ENCODE data around the gene GARS1. TPM values are rescaled to one million over a fixed set of nuclear protein-coding genes. Genes with fewer than 3 reads are reported as not detected.

Gene GARS1
- total and polyA plus RNA-seq, 9 donors = 35.0 to 253 (median 55.3) TPM

GRCh38 chr7:30604901-30605300 lies 10.2 kb downstream of the GARS1 start:
- no peaks in the 10 kb centered on the region for H3K27me3 ChIP-seq
- DNase-seq = no peak
- intact Hi-C loops (cut with DNase I) = no loop called here
- no peaks in the 10 kb centered on the region for H3K4me1 ChIP-seq (ENCODE audit: insufficient read depth)
- H3K9me3 ChIP-seq = no peaks in the 10 kb centered on the region
- H3K27ac ChIP-seq = no peak overlapping the region
- TF ChIP-seq CTCF (IDR thresholded peaks at IDR 0.05) = no peak
- TF ChIP-seq EP300 (IDR thresholded peaks at IDR 0.05) = no peak
- no peak overlapping the region for H3K4me3 ChIP-seq
- no peaks in the 10 kb centered on the region for H3K36me3 ChIP-seq
- WGBS, 3 donors = 77 to 82% (median 82%) methylated on average over 3 of the region's 3 CpGs

GRCh38 chr7:30605832-30606231 lies 11.2 kb downstream of the GARS1 start:
- no peaks in the 10 kb centered on the region for H3K36me3 ChIP-seq
- no peak overlapping the region for H3K27ac ChIP-seq
- TF ChIP-seq EP300 (IDR thresholded peaks at IDR 0.05) (no peak), POLR2A (IDR thresholded peaks at IDR 0.05) (no peak), CTCF (IDR thresholded peaks at IDR 0.05) (no peak)
- H3K27me3 ChIP-seq = no peaks in the 10 kb centered on the region
- no peaks in the 10 kb centered on the region for H3K9me3 ChIP-seq
- WGBS, 3 donors = 97 to 98% (median 98%) methylated on average over 3 of the region's 3 CpGs
- H3K4me3 ChIP-seq = no peak overlapping the region
- no peak for DNase-seq
- intact Hi-C loops (cut with DNase I) = no loop called here
- H3K4me1 ChIP-seq (ENCODE audit: insufficient read depth) = no peaks in the 10 kb centered on the region

- H3K27me3 ChIP-seq = no peaks in the 10 kb centered on the region
- H3K36me3 ChIP-seq = no peaks in the 10 kb centered on the region
- no peak for DNase-seq
- WGBS, 3 donors = 89 to 93% (median 91%) methylated on average over 6 of the region's 6 CpGs
- no peak overlapping the region for H3K27ac ChIP-seq
- H3K4me3 ChIP-seq = no peak overlapping the region
- no peaks in the 10 kb centered on the region for H3K4me1 ChIP-seq (ENCODE audit: insufficient read depth)
- intact Hi-C loops (cut with DNase I) = no loop called here
- H3K9me3 ChIP-seq = no peaks in the 10 kb centered on the region
- TF ChIP-seq CTCF (IDR thresholded peaks at IDR 0.05) (no peak), EP300 (IDR thresholded peaks at IDR 0.05) (no peak), POLR2A (IDR thresholded peaks at IDR 0.05) (no peak)
These were observed 18.1 kb downstream of the GARS1 start for GRCh38 chr7:30612658-30613265.

GRCh38 chr7:30613366-30614325 lies 19.0 kb downstream of the GARS1 start:
- no peaks in the 10 kb centered on the region for H3K4me1 ChIP-seq (ENCODE audit: insufficient read depth)
- H3K36me3 ChIP-seq = no peaks in the 10 kb centered on the region
- H3K27me3 ChIP-seq = no peaks in the 10 kb centered on the region
- H3K9me3 ChIP-seq = no peaks in the 10 kb centered on the region
- no peak for TF ChIP-seq CTCF (IDR thresholded peaks at IDR 0.05)
- no peak for TF ChIP-seq POLR2A (IDR thresholded peaks at IDR 0.05)
- TF ChIP-seq EP300 (IDR thresholded peaks at IDR 0.05) = no peak
- no peak for DNase-seq
- WGBS, 3 donors = 88 to 90% (median 88%) methylated on average over 4 of the region's 4 CpGs
- intact Hi-C loops (cut with DNase I) = no loop called here
- no peak overlapping the region for H3K27ac ChIP-seq
- H3K4me3 ChIP-seq = no peak overlapping the region

All from ovary (tissue), 9 donors.